Stimulated activated CD8-positive, alpha-beta memory T cell treated with anti-CD3 and anti-CD28 coated beads, Interleukin-12 subunit alpha, Interleukin-12 subunit beta, amount 100 ng/mL, for 24 hours (primary cell): ENCODE measurements around the gene ARHGAP27.
"Not testable (repeated sequence)": the region's sequence is repeated elsewhere in the genome, so short reads cannot be mapped to it uniquely, and the experiment has no call there.

Experiments used
- DNase-seq: peaks from one replicate; pipeline ENCODE4 v3.0.0-alpha.2; 2020; ENCODE audit errors: extremely low read depth

The ARHGAP27 gene

DNA sequence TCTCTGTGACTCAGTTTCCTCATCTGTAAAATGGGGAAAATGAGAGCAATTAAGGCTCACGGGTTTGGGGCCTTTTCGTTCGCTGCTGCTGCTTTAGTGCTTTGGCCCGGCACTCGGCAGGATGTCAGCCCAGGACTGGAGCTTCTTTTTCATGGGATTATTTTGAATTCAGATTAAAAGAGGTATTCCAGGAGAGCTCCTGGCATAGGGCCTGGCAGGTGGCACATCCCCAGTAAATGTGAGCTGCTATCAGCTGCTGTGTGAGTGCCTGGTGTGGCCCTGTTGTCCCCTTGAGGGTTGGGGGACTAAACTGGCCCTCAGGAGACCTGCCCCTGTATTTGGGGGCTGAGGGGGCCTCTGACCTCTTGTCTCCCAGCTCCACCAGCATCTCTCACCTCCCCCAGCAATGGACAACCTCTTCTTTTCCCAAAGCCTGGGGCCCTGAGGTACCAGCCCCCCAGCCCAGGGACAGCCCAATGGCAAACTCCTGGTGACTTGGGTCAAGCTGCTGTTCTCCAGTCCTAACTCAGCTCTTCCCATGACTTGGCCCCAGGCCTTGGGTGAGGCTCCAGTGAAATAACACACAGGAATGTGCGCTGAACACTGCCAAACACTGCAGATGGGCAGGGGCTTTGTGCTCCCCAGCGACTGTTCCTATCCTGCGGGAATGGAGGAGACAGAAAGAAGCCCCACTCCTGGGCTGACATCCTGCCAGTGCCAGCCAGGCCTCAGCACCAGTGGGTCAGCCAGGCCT is 14.4 kb upstream of the ARHGAP27 start:
- DNase-seq: not testable (repeated sequence)

DNA sequence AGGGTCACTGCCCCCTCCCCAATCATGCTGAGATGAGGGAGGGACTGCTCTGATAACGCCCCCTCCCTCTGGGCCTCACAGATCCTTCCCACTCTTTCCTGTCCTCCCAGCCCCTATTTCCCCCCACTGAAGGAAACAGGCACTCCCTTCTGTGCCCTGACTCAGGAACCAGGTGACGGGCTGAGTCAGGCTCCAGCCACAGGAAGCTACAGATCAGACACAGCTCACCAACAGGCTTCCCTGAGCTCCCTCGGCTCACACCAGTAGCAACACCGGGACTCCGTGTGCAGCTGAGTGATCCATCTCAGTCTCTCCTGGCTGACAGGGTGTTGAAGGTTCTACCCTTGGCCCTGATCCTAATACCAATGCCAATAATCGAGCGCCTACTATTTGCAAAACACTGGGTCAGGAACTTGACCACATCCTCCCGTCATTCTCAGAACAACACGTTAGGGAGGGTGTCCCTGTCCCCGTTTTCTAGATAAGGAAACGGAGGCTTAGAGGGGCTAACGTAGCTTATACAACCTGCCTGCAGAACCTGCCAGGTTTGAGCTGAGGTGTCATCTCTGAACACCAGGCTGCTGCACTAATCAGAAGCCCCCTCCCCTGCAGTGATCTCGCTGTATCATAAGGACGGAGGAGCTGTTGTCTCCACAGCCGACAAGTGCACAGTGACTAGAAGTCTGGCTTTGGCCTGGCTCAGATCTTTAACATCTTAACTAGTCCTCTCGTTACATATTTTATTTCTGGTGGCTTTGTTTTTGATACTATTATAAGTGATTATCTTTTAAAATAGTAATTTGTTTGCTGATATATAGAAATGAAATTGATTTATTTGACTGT is 13.5 kb upstream of the ARHGAP27 start:
- not testable (repeated sequence) for DNase-seq

DNA sequence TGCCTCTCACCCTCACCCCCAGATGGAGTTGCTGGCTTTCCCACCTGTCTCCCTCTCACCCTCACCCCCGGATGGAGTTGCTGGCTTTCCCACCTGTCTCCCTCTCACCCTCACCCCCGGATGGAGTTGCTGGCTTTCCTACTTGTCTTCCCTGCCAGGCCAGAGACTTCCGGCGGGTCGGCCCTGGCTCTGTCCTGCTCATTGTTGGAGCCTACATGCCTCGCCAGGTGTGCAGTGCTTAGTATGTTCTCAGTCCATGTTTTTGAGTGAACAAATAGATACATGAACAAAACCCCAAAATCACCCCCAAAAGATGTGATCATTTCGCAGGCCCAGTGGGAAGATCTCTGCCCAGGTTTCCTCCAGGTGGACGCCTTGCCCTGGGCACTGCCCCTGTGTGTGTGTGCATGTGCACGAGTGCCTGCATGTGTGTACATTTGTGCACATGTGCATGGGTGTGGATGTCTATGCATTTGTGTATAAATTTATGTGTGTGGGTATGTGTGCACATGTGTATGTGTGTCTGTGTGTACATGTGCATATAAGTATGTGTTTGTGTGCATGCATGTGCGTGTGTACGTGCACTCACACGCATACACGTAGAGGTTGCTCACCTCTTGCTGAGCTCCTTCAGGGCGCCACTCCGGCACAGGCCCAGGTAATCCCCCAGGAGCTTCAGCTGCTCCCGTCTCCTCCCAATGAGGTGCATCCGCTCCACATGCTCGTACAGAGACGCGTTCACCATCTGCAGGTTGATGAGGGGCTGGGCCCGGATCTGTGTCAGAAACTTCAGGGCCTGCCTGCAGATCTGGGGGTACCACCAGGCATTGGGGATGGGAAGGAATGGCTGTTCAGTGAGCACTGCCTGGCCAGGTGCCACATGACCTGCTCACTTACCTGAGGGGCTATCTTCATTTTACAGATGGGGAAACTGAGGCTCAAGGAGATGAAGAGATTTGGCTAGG is 12.5 kb upstream of the ARHGAP27 start:
- not testable (repeated sequence) for DNase-seq

DNA sequence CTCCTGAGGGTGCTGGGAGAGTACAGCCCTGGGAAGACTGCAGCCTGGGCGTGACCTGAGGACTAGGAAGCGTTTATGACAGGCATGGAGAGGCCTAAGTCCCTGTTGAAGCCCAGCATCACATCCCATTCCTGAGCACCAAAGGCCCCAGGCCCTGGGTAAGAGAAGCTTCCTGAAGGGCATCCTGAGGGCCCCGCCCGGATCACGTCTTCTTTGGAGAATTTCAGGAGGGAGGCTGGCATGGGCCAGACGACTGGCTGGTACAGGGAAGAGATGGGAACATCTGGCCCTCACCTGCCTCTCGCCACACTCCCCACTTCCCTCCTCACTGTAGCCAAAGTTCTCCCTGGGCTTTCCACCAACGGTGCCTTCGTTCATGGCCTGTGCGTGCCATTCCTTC is 11.6 kb upstream of the ARHGAP27 start:
- DNase-seq: not testable (repeated sequence)

DNA sequence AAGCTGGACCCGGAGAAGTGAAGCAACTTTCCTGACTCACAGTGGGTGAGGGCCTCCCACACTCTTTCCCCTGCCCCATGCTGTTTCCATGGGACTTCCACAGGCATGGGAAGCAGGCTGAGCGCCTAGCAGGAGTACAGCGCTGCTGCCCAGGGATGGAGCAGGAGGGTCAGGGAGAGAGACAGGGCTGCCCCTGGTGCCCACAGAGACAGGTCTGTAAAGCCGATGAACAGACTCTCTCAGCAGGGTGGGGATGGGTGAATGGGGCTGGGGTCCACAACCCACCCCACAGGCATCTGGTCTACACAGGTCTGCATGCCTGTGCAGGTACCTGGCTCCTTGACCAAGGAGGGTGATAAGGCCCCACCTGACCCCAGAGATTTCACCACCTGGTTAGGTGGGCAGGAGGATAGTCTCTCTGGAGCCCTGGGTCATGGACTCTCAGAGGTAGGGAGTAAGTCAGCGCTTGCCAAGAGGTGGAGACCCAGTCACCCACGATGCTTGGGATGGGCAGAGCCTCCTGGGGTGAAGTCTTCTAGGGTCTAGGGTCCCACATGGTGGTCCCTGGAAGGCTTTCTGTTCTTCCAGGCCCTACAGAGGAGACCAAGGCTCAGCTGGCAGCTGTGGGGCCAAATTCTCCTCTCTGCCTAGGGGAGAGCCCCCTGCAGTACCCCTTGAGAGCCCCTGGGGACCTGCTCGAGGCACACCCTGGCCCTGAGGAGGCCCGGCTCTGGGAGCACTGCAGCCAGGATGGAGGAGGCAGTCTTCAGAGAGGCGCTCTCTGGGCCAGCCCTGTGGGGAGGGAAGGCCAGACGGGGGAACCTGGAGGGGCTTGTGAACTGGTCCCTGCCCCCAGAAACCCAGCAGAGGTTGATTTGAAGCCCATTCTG is 10.9 kb upstream of the ARHGAP27 start:
- not testable (repeated sequence) for DNase-seq

DNA sequence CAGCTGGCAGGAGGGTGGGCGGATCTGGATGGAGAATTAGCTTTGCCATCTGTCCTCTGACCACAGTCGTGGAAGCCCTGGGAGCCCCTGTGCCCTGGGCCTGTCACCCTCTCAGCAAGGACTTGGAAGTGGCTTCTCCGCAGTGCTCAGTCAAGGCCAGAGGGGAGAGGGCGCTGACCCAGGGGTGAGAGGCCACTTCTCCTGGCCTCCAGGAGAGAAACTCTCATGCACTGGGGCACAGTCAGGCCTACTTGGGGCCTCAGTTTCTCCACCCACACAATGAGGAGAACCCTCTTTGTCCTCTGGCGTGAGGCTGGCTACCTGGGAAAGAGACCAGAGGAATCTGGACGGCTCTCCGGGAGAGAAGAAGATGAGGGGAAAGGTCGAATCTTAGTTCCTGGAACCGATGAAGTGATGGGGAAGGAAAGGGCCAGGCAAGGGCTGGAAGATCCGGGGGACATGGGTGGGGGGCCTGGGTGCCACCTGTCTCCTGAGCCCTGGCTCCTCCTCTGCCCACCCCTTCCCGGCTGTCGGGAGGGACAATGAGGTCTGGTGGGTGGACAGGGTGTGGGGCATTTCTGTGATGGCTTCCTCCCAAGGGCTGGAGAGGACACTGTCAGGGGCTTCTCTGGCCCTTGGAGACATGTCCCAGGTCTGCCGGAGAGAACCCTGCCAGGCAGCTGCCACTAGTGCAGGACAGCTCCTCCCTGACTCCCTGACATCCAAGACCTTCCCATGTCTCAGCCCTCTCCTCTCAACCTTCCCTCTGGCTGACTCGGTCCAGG is 9.0 kb upstream of the ARHGAP27 start:
- no peak for DNase-seq

DNA sequence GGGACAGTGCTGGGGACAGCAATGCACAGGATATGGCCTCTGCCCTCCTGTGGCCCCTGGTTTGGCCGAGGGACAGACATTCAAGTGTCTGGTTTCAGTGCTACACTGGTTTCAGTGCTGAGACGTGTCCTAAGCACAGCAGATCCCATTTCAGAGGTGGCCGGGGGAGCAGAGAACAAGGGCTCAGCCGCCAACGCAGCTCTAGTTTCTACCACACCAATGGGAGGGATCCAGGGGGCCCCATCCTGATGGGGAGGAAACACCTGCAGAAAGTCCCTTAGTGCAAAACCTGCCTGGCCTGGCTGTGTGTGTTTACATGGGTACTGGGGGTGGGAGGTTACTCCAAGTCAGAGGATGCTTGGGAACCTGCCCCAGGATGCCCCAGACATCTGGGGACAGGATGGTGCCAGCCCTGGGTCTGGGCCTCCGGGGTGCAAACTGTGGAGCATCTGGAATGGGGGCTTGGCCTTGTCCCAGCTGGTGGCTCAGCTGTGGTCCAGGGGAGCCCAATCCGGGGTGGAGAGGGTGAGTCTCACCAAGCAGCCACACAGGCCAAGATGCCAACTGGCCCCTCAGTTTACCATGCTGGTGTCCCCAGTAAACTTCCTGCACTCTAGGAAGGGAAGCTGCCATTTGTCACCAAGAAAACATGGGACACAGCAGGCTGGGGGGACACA is 8.3 kb upstream of the ARHGAP27 start:
- DNase-seq: not testable (repeated sequence)

DNA sequence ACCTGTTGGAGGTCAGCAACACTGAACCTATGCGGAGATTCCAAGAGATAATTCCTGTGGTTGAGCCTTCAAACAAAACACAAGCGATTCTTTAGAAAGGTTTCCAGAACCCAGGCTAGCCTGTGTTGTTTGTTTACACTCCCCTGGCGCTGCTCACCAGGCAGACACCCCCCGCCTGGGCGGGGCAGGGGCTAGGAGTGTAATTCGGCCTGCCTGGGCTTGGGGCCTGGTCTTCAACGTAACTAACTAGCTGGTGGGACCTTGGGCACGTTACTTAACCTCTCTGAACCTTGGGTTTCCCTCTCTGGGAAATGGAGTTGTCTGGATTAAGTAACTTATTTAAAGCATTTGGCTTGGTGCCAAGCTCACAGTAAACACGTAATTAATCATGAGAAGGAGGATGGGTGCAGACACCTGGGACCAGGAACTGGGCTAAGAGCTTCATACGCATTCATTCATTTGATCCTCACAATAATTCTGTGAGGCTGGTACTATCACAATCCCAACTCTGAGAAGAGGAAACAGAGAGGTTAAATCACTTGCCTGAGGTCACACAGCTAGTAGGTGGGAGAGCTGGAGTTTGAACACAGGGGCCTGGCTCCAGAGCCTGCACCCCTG is 7.6 kb upstream of the ARHGAP27 start:
- DNase-seq: no peak

DNA sequence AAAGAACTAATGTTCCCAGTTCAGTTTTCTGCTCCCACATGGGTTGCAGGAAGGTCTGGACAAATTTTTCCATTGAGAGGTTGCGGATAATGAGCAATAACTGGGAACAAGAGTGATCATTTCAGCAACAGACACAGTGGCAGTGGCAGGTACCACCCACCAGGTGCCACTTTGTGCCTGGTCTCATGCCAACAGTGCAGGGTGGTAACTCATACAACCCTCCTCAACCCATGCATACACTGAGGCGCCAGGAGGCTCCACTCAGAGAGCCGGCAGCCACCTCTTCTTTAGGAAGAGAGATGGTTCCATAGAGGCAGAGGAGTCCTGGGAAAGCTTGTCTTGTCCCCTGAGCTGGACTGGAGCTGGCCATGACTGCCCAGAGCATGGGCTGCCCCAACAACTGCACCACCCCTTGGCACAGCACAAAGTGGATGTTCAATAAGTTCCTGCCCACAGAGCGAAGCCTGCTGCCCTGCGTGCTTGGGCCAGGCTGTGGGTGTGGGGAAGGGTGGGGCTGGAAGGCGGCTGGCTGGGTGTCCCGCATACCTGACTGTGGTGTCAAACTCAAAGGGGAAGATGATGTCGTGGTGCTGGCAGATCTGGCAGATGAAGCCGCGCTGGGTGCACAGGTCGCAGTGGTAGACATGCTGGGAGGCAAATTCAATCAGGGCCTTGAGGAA is 6.4 kb upstream of the ARHGAP27 start:
- DNase-seq: no peak

DNA sequence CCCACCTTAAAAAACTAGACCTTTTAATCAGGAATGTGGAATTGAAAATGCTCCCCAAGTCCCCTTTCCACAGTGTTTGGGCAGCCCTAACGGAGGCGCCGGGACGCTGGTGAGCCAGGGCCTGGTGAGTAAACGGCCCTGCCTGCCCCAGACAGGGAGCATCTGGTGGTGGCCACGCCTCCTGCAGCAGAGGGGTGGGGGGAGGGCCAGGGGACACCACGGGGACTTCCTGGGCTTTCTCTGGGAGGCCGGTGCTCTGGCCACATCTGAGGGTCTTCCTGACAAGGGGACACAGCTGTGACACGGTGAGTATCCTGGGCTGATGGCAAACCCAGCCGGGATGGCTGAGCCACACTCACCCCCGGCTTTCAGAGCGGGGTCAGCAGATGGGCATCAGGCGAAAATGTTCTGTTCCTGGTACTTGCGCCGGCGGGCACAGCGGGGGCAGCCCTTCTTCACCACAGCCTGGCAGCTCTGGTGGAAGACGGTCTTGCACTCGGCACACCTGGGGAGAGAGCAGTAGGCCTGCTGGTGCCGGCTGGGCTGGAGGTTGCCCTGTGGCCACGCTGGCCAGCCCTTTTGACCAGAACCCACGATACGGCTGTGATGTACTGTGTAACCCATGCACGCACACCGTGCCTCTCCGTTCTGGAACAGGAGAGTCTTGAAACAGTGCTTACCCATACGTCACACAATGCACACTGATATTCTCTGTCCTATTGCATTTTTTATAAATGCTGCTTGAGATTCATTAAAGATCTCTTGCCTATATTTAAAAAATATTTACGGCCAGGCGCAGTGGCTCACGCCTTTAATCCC is 5.0 kb upstream of the ARHGAP27 start:
- no peak for DNase-seq

DNA sequence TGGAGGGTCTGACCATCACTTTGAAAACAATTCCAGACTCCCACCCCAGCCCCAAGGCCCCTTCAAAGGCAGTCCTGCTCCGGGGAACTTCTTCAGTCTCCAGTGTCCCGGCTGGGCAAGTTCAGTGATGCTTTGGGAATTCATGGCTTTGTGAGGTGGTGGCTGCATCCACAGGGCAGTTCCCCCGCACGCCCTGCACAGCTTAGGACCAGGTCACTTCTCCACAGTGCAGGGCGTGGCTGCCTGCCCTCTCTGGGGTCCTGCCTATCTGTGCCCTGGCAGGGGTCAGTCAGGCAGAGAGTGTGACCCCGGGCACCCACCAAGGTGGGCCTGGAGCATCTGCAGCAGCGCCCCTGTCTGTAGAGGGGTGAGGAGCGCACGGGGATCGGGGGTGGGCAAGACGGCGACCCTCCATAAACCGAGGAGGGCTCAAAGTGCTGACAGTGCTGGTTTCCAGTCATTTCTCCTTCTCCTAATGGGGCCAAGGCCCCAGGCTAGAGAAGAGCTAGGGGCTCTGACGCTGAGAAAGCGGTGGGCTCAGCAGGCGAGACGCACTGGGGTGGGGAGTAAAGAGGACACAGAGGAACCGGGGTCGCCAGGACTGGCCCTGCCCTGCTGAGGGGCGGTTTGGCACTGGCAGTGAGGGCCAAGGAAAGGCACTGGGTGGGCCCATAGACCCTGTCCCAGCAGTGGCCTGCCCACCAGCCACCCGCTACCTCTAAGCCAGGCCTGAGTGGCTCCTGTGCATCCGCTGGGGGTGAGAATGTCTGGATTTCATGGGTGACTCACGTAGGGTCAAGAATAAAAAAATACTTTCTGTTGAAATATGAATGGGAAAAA is 4.2 kb upstream of the ARHGAP27 start:
- no peak for DNase-seq

DNA sequence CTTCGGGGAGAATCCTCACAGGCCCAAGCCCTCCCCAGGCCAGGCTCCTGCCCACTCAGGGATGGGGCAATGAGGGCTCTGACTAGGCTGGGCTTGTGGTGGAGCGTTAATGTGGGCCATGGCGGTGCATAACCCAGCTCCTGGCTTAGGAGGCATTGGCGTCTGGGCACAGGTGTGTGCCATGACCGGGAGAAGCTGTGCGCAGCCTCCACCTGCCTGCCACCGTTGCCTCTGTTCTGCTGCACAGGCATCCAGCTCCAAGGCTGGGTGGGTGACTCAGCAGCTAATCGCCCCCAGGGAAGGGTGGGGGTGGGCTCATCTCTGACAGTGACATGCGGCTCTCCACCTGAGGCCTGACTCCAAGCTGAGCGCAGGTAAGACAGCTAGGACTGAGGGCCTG is 3.5 kb upstream of the ARHGAP27 start:
- no peak for DNase-seq

DNA sequence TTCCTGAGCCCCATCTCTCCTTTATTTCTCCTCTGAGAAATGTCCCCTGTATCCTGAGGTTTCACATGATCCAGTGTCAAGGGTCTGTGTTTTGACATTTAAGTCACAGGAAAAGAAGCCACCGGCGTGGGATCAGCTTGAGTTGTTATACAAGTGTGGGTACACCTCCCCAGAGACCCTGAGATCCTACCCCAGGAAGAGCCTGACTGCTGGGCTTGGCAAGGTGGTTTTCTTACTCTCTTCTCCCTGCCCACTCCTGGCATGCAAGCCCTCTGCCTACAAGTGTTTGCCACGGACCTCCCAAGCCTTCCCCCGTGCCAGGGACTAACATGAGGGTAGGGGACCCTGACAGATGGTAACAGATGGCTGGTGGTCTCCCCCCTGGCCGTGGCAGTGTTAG is 2.8 kb upstream of the ARHGAP27 start:
- no peak for DNase-seq

DNA sequence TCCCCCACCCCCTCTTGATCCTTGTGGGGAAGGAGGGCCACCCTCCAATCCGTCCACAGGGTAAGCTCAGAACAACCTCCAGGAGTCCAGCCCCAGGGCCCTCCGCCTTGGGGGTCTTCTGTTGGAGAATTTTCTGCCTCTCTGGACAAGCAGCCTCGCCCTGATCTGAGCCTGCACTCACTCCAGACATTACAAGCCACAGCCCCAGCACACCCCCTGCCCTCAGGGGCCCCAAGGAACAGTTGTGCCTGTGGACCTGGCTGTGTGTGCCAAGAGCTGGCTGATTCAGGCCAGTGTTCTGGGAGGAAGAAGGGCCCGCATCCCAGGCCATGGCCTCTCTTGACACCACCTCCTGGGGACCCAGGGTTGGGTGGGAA is 477 bp upstream of the ARHGAP27 start:
- no peak for DNase-seq

DNA sequence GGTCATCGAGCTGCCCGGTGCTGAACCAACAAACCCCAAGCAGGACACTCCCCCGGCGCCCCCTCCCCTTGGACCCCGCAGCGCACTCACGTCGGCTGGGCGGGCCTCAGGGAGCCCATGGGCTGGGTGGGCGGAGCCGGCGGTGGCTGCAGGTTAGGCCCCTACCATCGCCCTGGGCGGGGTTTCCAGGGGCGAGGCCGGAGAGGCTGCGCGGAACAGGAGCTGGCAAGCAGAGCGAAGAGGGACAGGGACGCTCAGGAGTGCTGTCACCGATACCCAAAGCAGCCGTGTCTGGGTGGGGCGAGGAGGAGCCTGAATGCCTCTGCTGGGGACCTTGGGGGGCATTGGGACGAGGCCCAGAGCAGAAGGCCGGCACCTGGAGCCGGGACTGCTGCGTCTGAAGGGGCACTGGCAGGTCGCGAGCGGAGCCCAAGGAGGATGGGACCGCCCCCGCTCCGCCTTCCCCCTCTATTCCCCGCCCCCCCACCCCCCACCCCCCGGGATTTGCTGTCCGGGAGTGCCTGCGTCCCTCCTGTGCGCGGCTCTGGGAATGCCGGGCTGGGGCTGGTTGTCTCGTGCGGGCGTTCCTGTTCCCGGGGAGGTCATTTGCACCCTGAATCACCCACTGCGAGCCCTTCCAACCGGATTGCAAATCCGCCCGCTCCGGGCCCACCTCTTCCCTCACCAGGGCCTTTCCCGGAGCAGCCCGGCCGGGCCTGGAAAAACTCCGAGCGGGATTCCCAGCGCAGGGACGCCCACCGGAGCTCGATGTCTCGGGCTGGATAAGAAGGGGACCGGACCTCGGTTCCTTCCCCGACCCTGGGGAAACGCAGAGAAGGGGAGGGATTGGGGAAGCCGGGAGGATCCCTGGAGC is 902 bp downstream of the ARHGAP27 start:
- DNase-seq: no peak
